ENCODE results near the gene SLC25A25. TPM values are rescaled to one million over a fixed set of nuclear protein-coding genes. Genes with fewer than 3 reads are reported as not detected.

Gene SLC25A25
- total and polyA plus RNA-seq, 2 donors (not counting 3 experiments of a cell fraction or from before 2014, with no cell fraction given): 18.1 to 20.2 TPM

DNA sequence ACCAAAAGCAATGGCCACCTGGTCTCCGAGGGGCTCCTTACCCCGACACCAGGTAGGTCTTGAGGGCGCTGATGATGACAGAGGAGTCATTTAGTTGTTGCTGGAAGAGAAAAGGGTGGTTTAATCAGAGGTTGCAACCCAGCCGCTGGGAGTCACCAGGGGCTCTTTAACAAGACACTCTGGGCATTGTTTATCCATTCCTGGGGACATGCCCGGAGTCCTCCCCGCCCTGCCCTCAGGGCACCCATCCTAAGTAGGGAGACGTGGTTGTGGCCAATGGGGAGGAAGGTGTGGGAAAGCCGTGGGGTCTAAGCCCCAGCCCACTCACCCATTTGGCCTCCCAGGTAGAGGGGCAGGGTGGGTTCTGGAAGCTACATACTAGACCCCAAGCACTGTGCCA is 56.4 kb downstream of the SLC25A25 start:
- DNase-seq (ENCODE audit: low read depth, low spot score): no peak
- dilution Hi-C loops (cut with MboI; ENCODE audit: extremely low pct_ligation_motif_present, low sequenced_read_pairs): no loop called here
- intact Hi-C loops (cut with micrococcal nuclease): no loop called here
- POLR2A ChIA-PET: interaction anchor here (0.5 kb wide), 1 partner anchor 176 kb away, joined by 3 read pairs; no protein-coding TSS in a partner anchor
- H2AFZ ChIP-seq (ENCODE audit: low read depth, low read length): no peak overlapping the region
- no peaks in the 10 kb centered on the region for H3K9me3 ChIP-seq (replicated peaks; ENCODE audit: control insufficient read depth, insufficient read depth, low read length)
- H4K20me1 ChIP-seq (replicated peaks; ENCODE audit: control insufficient read depth, extremely low read depth, insufficient read depth, low read length): no peaks in the 10 kb centered on the region
- FAIRE-seq: no peak
- H3K4me2 ChIP-seq (ENCODE audit: insufficient read depth, low read length): no peak overlapping the region
- TF ChIP-seq CTCF (IDR thresholded peaks at IDR 0.05; ENCODE audit: extremely low read depth in 1 of 2, insufficient read depth in 1 of 2, low read depth in 1 of 2, low read length in 2 of 2): no peak
- no peak for TF ChIP-seq POLR2A (IDR thresholded peaks at IDR 0.05; ENCODE audit: low read depth, low read length)
- TF ChIP-seq GATA2 (IDR thresholded peaks at IDR 0.05; ENCODE audit: insufficient read depth, insufficient read length, low read depth, low read length): no peak
- TF ChIP-seq FOS (IDR thresholded peaks at IDR 0.05; ENCODE audit: borderline replicate concordance, insufficient read depth, low read length): no peak
- TF ChIP-seq MYC (IDR thresholded peaks at IDR 0.05; ENCODE audit: low read depth, low read length): no peak
- no peak for TF ChIP-seq POLR2AphosphoS5 (IDR thresholded peaks at IDR 0.05; ENCODE audit: insufficient read depth, low read depth, low read length)
- TF ChIP-seq EZH2 (IDR thresholded peaks at IDR 0.05; ENCODE audit: borderline replicate concordance, low read depth, low read length, severe bottlenecking): no peak
- no peak for TF ChIP-seq JUN (IDR thresholded peaks at IDR 0.05; ENCODE audit: borderline replicate concordance, insufficient read depth, insufficient read length, low read depth)
- TF ChIP-seq, protein P1, sequence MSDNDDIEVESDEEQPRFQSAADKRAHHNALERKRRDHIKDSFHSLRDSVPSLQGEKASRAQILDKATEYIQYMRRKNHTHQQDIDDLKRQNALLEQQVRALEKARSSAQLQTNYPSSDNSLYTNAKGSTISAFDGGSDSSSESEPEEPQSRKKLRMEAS (IDR thresholded peaks at IDR 0.05; ENCODE audit: insufficient read depth, insufficient read length): no peak
- no peak overlapping the region for H3K9ac ChIP-seq (replicated peaks; ENCODE audit: extremely low read depth, insufficient read depth, low read length)
- H3K27ac ChIP-seq (ENCODE audit: insufficient read depth, low read depth, low read length): no peak overlapping the region
- peaks cover 0 to 16% of the 10 kb centered on the region in 2 experiments for H3K36me3 ChIP-seq (ENCODE audit: control insufficient read depth in 2 of 2, extremely low read depth in 1 of 2, insufficient read depth in 2 of 2, low read length in 2 of 2)
- peaks cover 11% of the 10 kb centered on the region for H3K79me2 ChIP-seq (ENCODE audit: control insufficient read depth, insufficient read depth, low read length)
- BruUV-seq (replicated peaks): no TSS peak
- no peaks in the 10 kb centered on the region for H3K9me1 ChIP-seq (replicated peaks; ENCODE audit: control insufficient read depth, extremely low read depth, insufficient read depth, low read length)
- peaks cover 11% of the 10 kb centered on the region for H3K4me1 ChIP-seq (ENCODE audit: control insufficient read depth, extremely low read depth, insufficient read depth, low read length)
- CTCF ChIA-PET: interaction anchor here (0.6 to 2.1 kb wide), 12 partner anchors 10 to 181 kb away, joined by 3 to 12 read pairs (median 4); partner anchors contain the start of genes BBLN and NAIF1
- no peak overlapping the region for H3K4me3 ChIP-seq (replicated peaks in 1 of 3; ENCODE audit: insufficient read depth in 1 of 3, low read depth in 1 of 3, low read length in 3 of 3)
- no peaks in the 10 kb centered on the region for H3K27me3 ChIP-seq (ENCODE audit: control insufficient read depth in 2 of 2, insufficient read depth in 2 of 2, low read length in 2 of 2)

Data from endothelial cell of umbilical vein (primary cell).